ENCODE data around the gene RBM47.

Gene RBM47

DNA sequence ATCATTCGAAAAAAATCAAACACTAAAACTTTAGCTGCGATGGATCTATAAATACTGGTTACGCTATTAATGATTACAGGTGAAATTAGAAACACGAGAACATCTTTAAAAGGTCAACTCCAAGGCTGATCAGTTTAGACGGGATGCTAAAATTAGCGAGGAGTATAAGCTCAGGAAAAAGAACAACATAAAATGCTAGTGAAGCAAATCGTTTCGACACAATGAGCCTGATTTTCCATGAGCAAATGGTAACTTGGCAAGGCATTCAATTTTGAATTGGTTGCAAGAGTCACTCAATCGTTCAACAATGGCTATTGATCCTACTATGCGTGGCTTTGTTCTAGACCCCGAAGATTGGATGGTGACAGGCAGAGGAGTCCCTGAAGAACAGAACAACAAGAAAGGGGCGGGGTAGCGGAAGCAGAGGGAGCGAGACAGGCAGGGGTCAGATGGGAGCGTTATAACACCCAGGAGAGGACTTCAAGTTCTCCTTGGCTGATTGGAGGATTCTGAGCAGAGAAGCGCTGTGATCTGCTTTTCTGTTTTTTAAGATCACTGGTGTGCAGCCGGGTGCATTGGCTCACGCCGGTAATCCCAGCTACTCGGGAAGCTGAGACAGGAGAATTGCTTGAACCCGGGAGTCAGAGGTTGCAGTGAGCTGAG, 146.5 kb downstream of the RBM47 start:
- Histone ChIP-seq H3K4me3 (ENCODE audit: low read depth, low read length) (no peak overlapping the region), H3K36me3 (replicated peaks) (no peaks in the 10 kb centered on the region), H3K27ac (no peak overlapping the region), H3K27me3 (replicated peaks) (peaks cover 2% of the 10 kb centered on the region)
- in situ Hi-C loops (cut with HindIII; ENCODE audit: low pct_ligation_motif_present, low sequenced_read_pairs): no loop called here
- TF ChIP-seq CTCF (IDR thresholded peaks at IDR 0.05; ENCODE audit: low read depth, low read length, missing control alignments): no peak
- no peak for DNase-seq

DNA sequence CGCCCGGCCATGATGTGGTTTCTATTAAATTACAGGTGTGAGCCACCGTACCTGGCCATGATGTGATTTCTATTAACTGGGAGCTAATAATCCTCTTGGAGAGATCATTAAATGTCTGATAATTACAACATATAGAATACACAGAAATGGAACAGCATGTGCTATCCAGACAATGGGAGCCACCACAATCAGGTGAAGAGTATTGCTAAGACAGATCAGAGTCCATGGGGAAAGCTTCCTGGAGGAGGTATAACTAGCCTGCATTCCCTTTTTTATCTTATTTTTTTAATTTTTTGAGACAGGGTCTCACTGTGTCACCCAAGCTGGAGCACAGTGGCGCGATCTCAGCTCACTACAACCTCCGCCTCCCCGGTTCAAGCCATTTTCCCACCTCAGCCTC, 147.7 kb downstream of the RBM47 start:
- in situ Hi-C loops (cut with HindIII; ENCODE audit: low pct_ligation_motif_present, low sequenced_read_pairs): no loop called here

DNA sequence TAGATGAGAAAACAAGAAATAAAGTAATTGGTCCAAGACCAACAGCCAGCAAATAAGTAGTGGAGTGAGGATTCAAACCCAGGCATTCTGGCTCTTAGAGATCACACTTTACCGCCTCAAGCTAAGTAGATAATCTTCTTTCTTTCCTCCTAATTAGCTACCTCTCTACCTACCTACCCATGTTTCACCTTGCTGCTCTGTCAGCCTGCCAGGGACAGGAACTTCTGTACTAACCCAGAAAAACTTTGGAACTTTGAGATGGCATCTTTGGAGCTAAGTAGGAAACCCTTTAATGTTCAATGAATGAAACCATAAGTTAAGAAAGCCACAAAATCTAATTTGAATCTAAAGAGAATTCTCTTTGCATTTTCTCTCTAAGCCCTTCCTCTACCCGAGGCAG, 149.4 kb downstream of the RBM47 start:
- TF ChIP-seq CTCF (IDR thresholded peaks at IDR 0.05; ENCODE audit: low read depth, low read length, missing control alignments): no peak
- Histone ChIP-seq H3K27ac (no peak overlapping the region), H3K4me3 (ENCODE audit: low read depth, low read length) (no peak overlapping the region), H3K36me3 (replicated peaks) (no peaks in the 10 kb centered on the region), H3K27me3 (replicated peaks) (peaks cover 2% of the 10 kb centered on the region)
- DNase-seq: no peak
- in situ Hi-C loops (cut with HindIII; ENCODE audit: low pct_ligation_motif_present, low sequenced_read_pairs): no loop called here

More for the DNA sequence above, 147.7 kb downstream of the RBM47 start:
- no peak for TF ChIP-seq CTCF (IDR thresholded peaks at IDR 0.05; ENCODE audit: low read depth, low read length, missing control alignments)
- H3K4me3 ChIP-seq (ENCODE audit: low read depth, low read length): no peak overlapping the region
- DNase-seq: no peak
- H3K27ac ChIP-seq: no peak overlapping the region
- no peaks in the 10 kb centered on the region for H3K36me3 ChIP-seq (replicated peaks)
- H3K27me3 ChIP-seq (replicated peaks): peaks cover 2% of the 10 kb centered on the region

DNA sequence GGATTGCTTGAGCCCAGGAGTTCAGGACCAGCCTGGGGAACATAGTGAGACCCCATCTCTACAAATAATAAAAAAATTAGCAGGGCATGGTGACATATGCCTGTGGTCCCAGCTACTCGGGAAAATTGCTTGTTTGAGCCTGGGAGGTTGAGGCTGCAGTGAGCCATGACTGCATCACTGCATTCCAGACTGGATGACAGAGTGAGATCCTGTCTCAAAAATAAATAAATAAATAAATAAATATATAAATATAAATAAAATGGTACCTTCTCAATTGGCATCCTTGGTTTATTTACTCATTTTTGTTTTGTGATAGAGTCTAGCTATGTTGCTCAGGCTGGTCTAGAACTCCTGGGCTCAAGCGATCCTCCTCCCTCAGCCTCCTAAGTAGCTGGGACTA, 150.3 kb downstream of the RBM47 start:
- in situ Hi-C loops (cut with HindIII; ENCODE audit: low pct_ligation_motif_present, low sequenced_read_pairs): no loop called here
- no peak overlapping the region for H3K4me3 ChIP-seq (ENCODE audit: low read depth, low read length)
- TF ChIP-seq CTCF (IDR thresholded peaks at IDR 0.05; ENCODE audit: low read depth, low read length, missing control alignments): no peak
- DNase-seq: no peak
- H3K27ac ChIP-seq: no peak overlapping the region
- no peaks in the 10 kb centered on the region for H3K27me3 ChIP-seq (replicated peaks)
- H3K36me3 ChIP-seq (replicated peaks): no peaks in the 10 kb centered on the region

- Histone ChIP-seq H3K27me3 (replicated peaks) (no peaks in the 10 kb centered on the region), H3K4me3 (ENCODE audit: low read depth, low read length) (no peak overlapping the region), H3K27ac (no peak overlapping the region), H3K36me3 (replicated peaks) (no peaks in the 10 kb centered on the region)
- no peak for TF ChIP-seq CTCF (IDR thresholded peaks at IDR 0.05; ENCODE audit: low read depth, low read length, missing control alignments)
- DNase-seq: no peak
- in situ Hi-C loops (cut with HindIII; ENCODE audit: low pct_ligation_motif_present, low sequenced_read_pairs): no loop called here
These were observed 154.1 kb downstream of the RBM47 start for GRCh38 chr4:40475609-40476008.
